Activated CD8-positive, alpha-beta T cell treated with anti-CD3 and anti-CD28 coated beads for 36 hours (primary cell): ENCODE data around the gene KRTAP10-8. TPM values are rescaled to one million over a fixed set of nuclear protein-coding genes. Genes with fewer than 3 reads are reported as not detected.

ENCODE experiments used
- ATAC-seq: fragments of 200-7000 bp; cut with Tn5 transposase; one replicate; pipeline ENCODE4 v1.10.0; 2021; ENCODE audit warnings: mild to moderate bottlenecking, moderate library complexity
- CTCF ChIA-PET: fragments of 350-600 bp; sonication (Branson Sonifier 250); formaldehyde crosslinking; loops from one replicate; lab custom pipeline; 2021; ENCODE audit warnings: antibody characterized with exemption; lab: Charles Lee
- POLR2A ChIA-PET: fragments of 350-600 bp; sonication (Branson Sonifier 250); formaldehyde crosslinking; loops from one replicate; lab custom pipeline; 2021; ENCODE audit warnings: antibody characterized with exemption; lab: Charles Lee
- DNase-seq: peaks from one replicate; pipeline ENCODE4 v3.0.0-alpha.2; 2020
- H3K27ac Mint-ChIP-seq: one replicate; pipeline ENCODE4 v1.8.0; 2021; ENCODE audit warnings: mild to moderate bottlenecking, mixed read lengths
- H3K27me3 Mint-ChIP-seq: one replicate; pipeline ENCODE4 v1.8.0; 2021; ENCODE audit warnings: mixed read lengths
- H3K36me3 Mint-ChIP-seq: one replicate; pipeline ENCODE4 v1.8.0; 2021; ENCODE audit warnings: low read depth, mixed read lengths
- H3K4me1 Mint-ChIP-seq: one replicate; pipeline ENCODE4 v1.8.0; 2021; ENCODE audit warnings: low read depth, mixed read lengths
- H3K4me3 Mint-ChIP-seq: one replicate; pipeline ENCODE4 v1.8.0; 2021; ENCODE audit warnings: mild to moderate bottlenecking, moderate library complexity, mixed read lengths
- H3K9me3 Mint-ChIP-seq: one replicate; pipeline ENCODE4 v1.8.0; 2021; ENCODE audit warnings: mixed read lengths
- intact Hi-C: fragments of 100-400 bp; cut with micrococcal nuclease; formaldehyde crosslinking; loops from one replicate; pipeline ENCODE4 v1.10.0; 2022
- total RNA-seq, 2 experiments: library from RNA; stranded (reverse); gene quantifications; one replicate each; pipeline ENCODE4 v1.2.3, GENCODE V29; 2021
- TF ChIP-seq, protein P1 (sequence below): fragments of 200-600 bp; IDR thresholded peaks from one replicate; pipeline ENCODE4 v1.8.0; 2022; ENCODE audit warnings: antibody characterized with exemption, mild to moderate bottlenecking

Gene KRTAP10-8
- total RNA-seq, 2 experiments from 2014 or later: not detected

GRCh38 chr21:44649521-44650100, 37.7 kb downstream of the KRTAP10-8 start:
- no peak for ATAC-seq
- ChIA-PET POLR2A (interaction anchor here (0.6 kb wide), 1 partner anchor 227 kb away, joined by 3 read pairs; no protein-coding TSS in a partner anchor), CTCF (interaction anchor here (1.7 kb wide), 1 partner anchor 140 kb away, joined by 4 read pairs; no protein-coding TSS in a partner anchor)
- Mint-ChIP-seq H3K4me3 (no peak overlapping the region), H3K36me3 (no peaks in the 10 kb centered on the region), H3K27ac (no peak overlapping the region), H3K4me1 (peaks cover 18% of the 10 kb centered on the region), H3K27me3 (no peaks in the 10 kb centered on the region), H3K9me3 (peaks cover 15% of the 10 kb centered on the region)
- TF ChIP-seq, protein P1, sequence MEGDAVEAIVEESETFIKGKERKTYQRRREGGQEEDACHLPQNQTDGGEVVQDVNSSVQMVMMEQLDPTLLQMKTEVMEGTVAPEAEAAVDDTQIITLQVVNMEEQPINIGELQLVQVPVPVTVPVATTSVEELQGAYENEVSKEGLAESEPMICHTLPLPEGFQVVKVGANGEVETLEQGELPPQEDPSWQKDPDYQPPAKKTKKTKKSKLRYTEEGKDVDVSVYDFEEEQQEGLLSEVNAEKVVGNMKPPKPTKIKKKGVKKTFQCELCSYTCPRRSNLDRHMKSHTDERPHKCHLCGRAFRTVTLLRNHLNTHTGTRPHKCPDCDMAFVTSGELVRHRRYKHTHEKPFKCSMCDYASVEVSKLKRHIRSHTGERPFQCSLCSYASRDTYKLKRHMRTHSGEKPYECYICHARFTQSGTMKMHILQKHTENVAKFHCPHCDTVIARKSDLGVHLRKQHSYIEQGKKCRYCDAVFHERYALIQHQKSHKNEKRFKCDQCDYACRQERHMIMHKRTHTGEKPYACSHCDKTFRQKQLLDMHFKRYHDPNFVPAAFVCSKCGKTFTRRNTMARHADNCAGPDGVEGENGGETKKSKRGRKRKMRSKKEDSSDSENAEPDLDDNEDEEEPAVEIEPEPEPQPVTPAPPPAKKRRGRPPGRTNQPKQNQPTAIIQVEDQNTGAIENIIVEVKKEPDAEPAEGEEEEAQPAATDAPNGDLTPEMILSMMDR: no peak
- no peak for DNase-seq
- intact Hi-C loops: no loop called here

- DNase-seq: no peak
- Mint-ChIP-seq H3K4me3 (no peak overlapping the region), H3K27me3 (no peaks in the 10 kb centered on the region), H3K9me3 (peaks cover 16% of the 10 kb centered on the region), H3K27ac (no peak overlapping the region), H3K36me3 (no peaks in the 10 kb centered on the region), H3K4me1 (peaks cover 24% of the 10 kb centered on the region)
- intact Hi-C loops: no loop called here
- no peak for ATAC-seq
- ChIA-PET CTCF (no interaction called here), POLR2A (no interaction called here)
- TF ChIP-seq, protein P1: no peak
Measured at GRCh38 chr21:44650265-44650972, 38.5 kb downstream of the KRTAP10-8 start.

DNA sequence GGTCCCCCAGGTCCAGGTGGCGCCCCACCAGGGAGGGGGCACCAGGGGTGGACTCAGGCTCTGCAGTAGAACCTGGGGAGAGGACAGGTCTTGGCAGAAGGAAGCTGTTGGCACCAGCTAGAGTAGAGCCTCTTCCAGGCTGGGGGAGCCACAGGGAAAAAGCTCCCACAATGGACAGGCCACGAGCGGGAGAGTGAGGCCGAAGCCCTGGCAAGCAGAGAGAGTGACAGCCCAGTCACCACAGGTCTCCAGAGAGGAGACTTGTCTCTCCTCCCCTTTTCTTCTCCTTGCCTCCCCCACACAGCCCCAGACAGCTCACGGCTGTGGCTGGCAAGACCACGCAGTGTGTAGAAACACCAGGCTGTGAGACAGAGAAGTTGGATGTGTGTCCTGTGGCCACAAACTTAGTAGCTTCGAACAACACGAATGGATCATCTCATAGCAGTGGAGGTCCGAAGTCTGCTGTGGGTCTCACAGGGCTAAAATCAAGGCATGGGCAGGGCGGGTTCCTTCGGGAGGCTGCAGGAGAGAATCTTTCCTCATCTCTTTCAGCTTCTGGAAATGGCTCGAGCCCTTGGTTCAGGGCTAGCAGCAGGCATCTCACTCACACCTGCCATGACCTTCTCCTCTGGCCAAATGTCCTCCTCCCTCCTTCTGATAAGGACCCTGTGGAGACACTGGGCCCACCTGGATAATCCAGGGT, 39.2 kb downstream of the KRTAP10-8 start:
- POLR2A ChIA-PET: interaction anchor here (0.6 kb wide), 1 partner anchor 562 kb away, joined by 3 read pairs; no protein-coding TSS in a partner anchor
- intact Hi-C loops: no loop called here
- Mint-ChIP-seq H3K27me3 (no peaks in the 10 kb centered on the region), H3K4me3 (no peak overlapping the region), H3K36me3 (peaks cover 6% of the 10 kb centered on the region), H3K9me3 (peaks cover 20% of the 10 kb centered on the region), H3K4me1 (peaks cover 28% of the 10 kb centered on the region), H3K27ac (no peak overlapping the region)
- CTCF ChIA-PET: no interaction called here
- ATAC-seq (no peak), DNase-seq (no peak)
- TF ChIP-seq, protein P1: no peak

- ChIA-PET POLR2A (no interaction called here), CTCF (no interaction called here)
- TF ChIP-seq, protein P1: no peak
- ATAC-seq (no peak), DNase-seq (no peak)
- H3K36me3 Mint-ChIP-seq: peaks cover 25% of the 10 kb centered on the region
- H3K27ac Mint-ChIP-seq: no peak overlapping the region
- no peaks in the 10 kb centered on the region for H3K27me3 Mint-ChIP-seq
- peaks cover 37% of the 10 kb centered on the region for H3K9me3 Mint-ChIP-seq
- intact Hi-C loops: no loop called here
- H3K4me3 Mint-ChIP-seq: no peak overlapping the region
- peaks cover 41% of the 10 kb centered on the region for H3K4me1 Mint-ChIP-seq
Measured at GRCh38 chr21:44653123-44653522, 41.2 kb downstream of the KRTAP10-8 start.
